ENCODE data around the gene ASIC3.
A peak's percentile ranks its signal among the peaks of the same experiment; 100 is the strongest.

ASIC3 gene

GRCh38 chr7:151047976-151048815 is at the start of gene ASIC3:
Gene ASIC3 (plus strand): TSS chr7:151048531. CDS start chr7:151048886, 355 bp downstream.
- Histone ChIP-seq H3K36me3 (ENCODE audit: control insufficient read depth, insufficient read depth, low read length) (peaks cover 2% of the 10 kb centered on the region), H3K4me3 (ENCODE audit: low read length) (no peak within 1 kb of the TSS), H3K27me3 (ENCODE audit: control insufficient read depth, insufficient read depth, low read length) (no peaks in the 10 kb centered on the region), H3K27ac (ENCODE audit: low read depth, low read length) (no peak within 1 kb of the TSS), H3K4me1 (ENCODE audit: control insufficient read depth, insufficient read depth, low read length) (peaks cover 2% of the 10 kb centered on the region), H3K9ac (ENCODE audit: low read length) (no peak within 1 kb of the TSS)

- Histone ChIP-seq H3K27ac (ENCODE audit: low read depth, low read length) (no peak overlapping the region), H3K4me1 (ENCODE audit: control insufficient read depth, insufficient read depth, low read length) (no peaks in the 10 kb centered on the region), H3K4me3 (ENCODE audit: low read length) (no peak overlapping the region), H3K9ac (ENCODE audit: low read length) (no peak overlapping the region), H3K27me3 (ENCODE audit: control insufficient read depth, insufficient read depth, low read length) (no peaks in the 10 kb centered on the region), H3K36me3 (ENCODE audit: control insufficient read depth, insufficient read depth, low read length) (no peaks in the 10 kb centered on the region)
Observed at GRCh38 chr7:150999001-150999400, 49.3 kb upstream of the ASIC3 start.

- Histone ChIP-seq H3K36me3 (ENCODE audit: control insufficient read depth, insufficient read depth, low read length) (no peaks in the 10 kb centered on the region), H3K27me3 (ENCODE audit: control insufficient read depth, insufficient read depth, low read length) (no peaks in the 10 kb centered on the region), H3K27ac (ENCODE audit: low read depth, low read length) (no peak overlapping the region), H3K4me1 (ENCODE audit: control insufficient read depth, insufficient read depth, low read length) (no peaks in the 10 kb centered on the region), H3K9ac (ENCODE audit: low read length) (no peak overlapping the region), H3K4me3 (ENCODE audit: low read length) (no peak overlapping the region)
Observed at GRCh38 chr7:150999497-151000230, 48.7 kb upstream of the ASIC3 start.

- Histone ChIP-seq H3K4me1 (ENCODE audit: control insufficient read depth, insufficient read depth, low read length) (no peaks in the 10 kb centered on the region), H3K27me3 (ENCODE audit: control insufficient read depth, insufficient read depth, low read length) (no peaks in the 10 kb centered on the region), H3K27ac (ENCODE audit: low read depth, low read length) (no peak overlapping the region), H3K9ac (ENCODE audit: low read length) (no peak overlapping the region), H3K36me3 (ENCODE audit: control insufficient read depth, insufficient read depth, low read length) (no peaks in the 10 kb centered on the region), H3K4me3 (ENCODE audit: low read length) (no peak overlapping the region)
Observed at GRCh38 chr7:151000897-151001495, 47.3 kb upstream of the ASIC3 start.

GRCh38 chr7:151001546-151001945 is 46.8 kb upstream of the ASIC3 start:
- no peak overlapping the region for H3K27ac ChIP-seq (ENCODE audit: low read depth, low read length)
- H3K27me3 ChIP-seq (ENCODE audit: control insufficient read depth, insufficient read depth, low read length): no peaks in the 10 kb centered on the region
- H3K4me1 ChIP-seq (ENCODE audit: control insufficient read depth, insufficient read depth, low read length): no peaks in the 10 kb centered on the region
- H3K4me3 ChIP-seq (ENCODE audit: low read length): no peak overlapping the region
- H3K9ac ChIP-seq (ENCODE audit: low read length): no peak overlapping the region
- no peaks in the 10 kb centered on the region for H3K36me3 ChIP-seq (ENCODE audit: control insufficient read depth, insufficient read depth, low read length)

GRCh38 chr7:151003572-151003971 is 44.8 kb upstream of the ASIC3 start:
- H3K4me1 ChIP-seq (ENCODE audit: control insufficient read depth, insufficient read depth, low read length): no peaks in the 10 kb centered on the region
- no peak overlapping the region for H3K27ac ChIP-seq (ENCODE audit: low read depth, low read length)
- H3K4me3 ChIP-seq (ENCODE audit: low read length): no peak overlapping the region
- H3K9ac ChIP-seq (ENCODE audit: low read length): no peak overlapping the region
- H3K27me3 ChIP-seq (ENCODE audit: control insufficient read depth, insufficient read depth, low read length): peaks cover 2% of the 10 kb centered on the region
- no peaks in the 10 kb centered on the region for H3K36me3 ChIP-seq (ENCODE audit: control insufficient read depth, insufficient read depth, low read length)

DNA sequence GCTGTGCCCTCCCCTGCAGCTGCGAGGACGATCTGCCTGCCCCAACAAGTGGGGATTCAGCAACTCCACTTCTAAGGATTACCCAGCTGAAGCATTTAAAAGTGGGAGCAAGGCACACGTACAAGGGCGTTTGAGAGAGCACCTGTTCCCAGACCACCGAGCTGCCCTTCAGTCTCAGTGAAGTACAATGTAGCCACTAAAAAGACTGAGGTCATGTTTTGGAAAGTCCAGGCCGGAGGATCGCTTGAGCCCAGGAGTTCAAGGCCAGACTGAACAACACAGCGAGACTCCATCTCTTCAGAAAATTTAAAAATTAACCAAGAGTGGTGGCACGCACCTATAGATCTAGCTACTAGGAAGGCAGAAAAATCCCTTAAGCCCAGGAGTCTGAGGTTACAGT is 42.8 kb upstream of the ASIC3 start:
- H3K4me3 ChIP-seq (ENCODE audit: low read length): no peak overlapping the region
- no peak overlapping the region for H3K9ac ChIP-seq (ENCODE audit: low read length)
- H3K36me3 ChIP-seq (ENCODE audit: control insufficient read depth, insufficient read depth, low read length): no peaks in the 10 kb centered on the region
- no peaks in the 10 kb centered on the region for H3K4me1 ChIP-seq (ENCODE audit: control insufficient read depth, insufficient read depth, low read length)
- no peak overlapping the region for H3K27ac ChIP-seq (ENCODE audit: low read depth, low read length)
- peaks cover 2% of the 10 kb centered on the region for H3K27me3 ChIP-seq (ENCODE audit: control insufficient read depth, insufficient read depth, low read length)

DNA sequence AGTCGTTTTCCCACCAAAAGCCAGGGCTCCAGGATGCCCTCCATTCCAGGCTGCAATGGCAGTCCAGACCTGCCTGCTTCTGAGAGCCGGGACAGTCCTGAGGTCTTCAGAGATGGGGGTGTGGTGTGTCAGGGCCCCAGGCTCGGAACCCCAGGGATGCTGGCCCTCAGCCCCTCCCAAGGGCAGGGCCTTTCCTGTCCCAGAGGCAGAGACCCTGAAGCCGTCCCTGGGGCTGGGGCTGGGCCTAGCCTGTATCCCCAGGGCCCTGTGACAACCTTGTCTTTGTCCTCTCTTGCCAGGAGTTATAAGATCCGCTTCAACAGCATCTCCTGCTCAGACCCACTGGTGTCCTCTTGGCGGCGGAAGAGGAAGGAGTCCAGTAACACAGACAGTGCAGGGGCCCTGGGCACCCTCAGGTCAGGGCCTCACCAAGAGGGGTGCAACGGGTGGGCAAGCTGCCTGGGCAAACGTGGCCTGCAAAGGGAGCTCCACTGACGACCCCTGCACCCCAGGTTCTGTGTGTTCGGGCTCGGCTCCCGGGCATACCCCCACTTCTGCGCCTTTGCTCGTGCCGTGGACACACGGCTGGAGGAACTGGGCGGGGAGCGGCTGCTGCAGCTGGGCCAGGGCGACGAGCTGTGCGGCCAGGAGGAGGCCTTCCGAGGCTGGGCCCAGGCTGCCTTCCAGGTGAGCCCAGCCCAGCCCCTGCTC is 41.6 kb upstream of the ASIC3 start:
- H3K36me3 ChIP-seq (ENCODE audit: control insufficient read depth, insufficient read depth, low read length): no peaks in the 10 kb centered on the region
- no peak overlapping the region for H3K27ac ChIP-seq (ENCODE audit: low read depth, low read length)
- no peak overlapping the region for H3K9ac ChIP-seq (ENCODE audit: low read length)
- H3K27me3 ChIP-seq (ENCODE audit: control insufficient read depth, insufficient read depth, low read length): peaks cover 2% of the 10 kb centered on the region
- H3K4me1 ChIP-seq (ENCODE audit: control insufficient read depth, insufficient read depth, low read length): no peaks in the 10 kb centered on the region
- H3K4me3 ChIP-seq (ENCODE audit: low read length): no peak overlapping the region

- Histone ChIP-seq H3K4me3 (ENCODE audit: low read length) (no peak overlapping the region), H3K9ac (ENCODE audit: low read length) (no peak overlapping the region), H3K27ac (ENCODE audit: low read depth, low read length) (no peak overlapping the region), H3K36me3 (ENCODE audit: control insufficient read depth, insufficient read depth, low read length) (no peaks in the 10 kb centered on the region), H3K4me1 (ENCODE audit: control insufficient read depth, insufficient read depth, low read length) (no peaks in the 10 kb centered on the region), H3K27me3 (ENCODE audit: control insufficient read depth, insufficient read depth, low read length) (peaks cover 2% of the 10 kb centered on the region)
Observed at GRCh38 chr7:151007469-151007898, 40.8 kb upstream of the ASIC3 start.

GRCh38 chr7:151008143-151008510 is 40.2 kb upstream of the ASIC3 start:
- Histone ChIP-seq H3K9ac (ENCODE audit: low read length) (no peak overlapping the region), H3K4me1 (ENCODE audit: control insufficient read depth, insufficient read depth, low read length) (no peaks in the 10 kb centered on the region), H3K4me3 (ENCODE audit: low read length) (no peak overlapping the region), H3K27ac (ENCODE audit: low read depth, low read length) (no peak overlapping the region), H3K36me3 (ENCODE audit: control insufficient read depth, insufficient read depth, low read length) (no peaks in the 10 kb centered on the region), H3K27me3 (ENCODE audit: control insufficient read depth, insufficient read depth, low read length) (peaks cover 2% of the 10 kb centered on the region)

- Histone ChIP-seq H3K4me1 (ENCODE audit: control insufficient read depth, insufficient read depth, low read length) (no peaks in the 10 kb centered on the region), H3K9ac (ENCODE audit: low read length) (no peak overlapping the region), H3K27ac (ENCODE audit: low read depth, low read length) (no peak overlapping the region), H3K27me3 (ENCODE audit: control insufficient read depth, insufficient read depth, low read length) (peaks cover 2% of the 10 kb centered on the region), H3K36me3 (ENCODE audit: control insufficient read depth, insufficient read depth, low read length) (no peaks in the 10 kb centered on the region), H3K4me3 (ENCODE audit: low read length) (peak overlapping the region; percentile 29)
Observed at GRCh38 chr7:151008511-151009323, 39.6 kb upstream of the ASIC3 start.

All from rectal smooth muscle tissue (tissue), 1 donor.